HG03521 (cell line): ENCODE results near the gene SLC25A25.

Source experiments
- ATAC-seq: cut with Tn5 transposase; IDR thresholded peaks from one replicate; pipeline ENCODE4 v1.9.1; 2021; ENCODE audit warnings: mild to moderate bottlenecking, moderate library complexity; ENCODE audit not compliant: unreplicated experiment

The SLC25A25 gene

GRCh38 chr9:128072144-128073021 lies 4.4 kb downstream of the SLC25A25 start:
- no peak for ATAC-seq

DNA sequence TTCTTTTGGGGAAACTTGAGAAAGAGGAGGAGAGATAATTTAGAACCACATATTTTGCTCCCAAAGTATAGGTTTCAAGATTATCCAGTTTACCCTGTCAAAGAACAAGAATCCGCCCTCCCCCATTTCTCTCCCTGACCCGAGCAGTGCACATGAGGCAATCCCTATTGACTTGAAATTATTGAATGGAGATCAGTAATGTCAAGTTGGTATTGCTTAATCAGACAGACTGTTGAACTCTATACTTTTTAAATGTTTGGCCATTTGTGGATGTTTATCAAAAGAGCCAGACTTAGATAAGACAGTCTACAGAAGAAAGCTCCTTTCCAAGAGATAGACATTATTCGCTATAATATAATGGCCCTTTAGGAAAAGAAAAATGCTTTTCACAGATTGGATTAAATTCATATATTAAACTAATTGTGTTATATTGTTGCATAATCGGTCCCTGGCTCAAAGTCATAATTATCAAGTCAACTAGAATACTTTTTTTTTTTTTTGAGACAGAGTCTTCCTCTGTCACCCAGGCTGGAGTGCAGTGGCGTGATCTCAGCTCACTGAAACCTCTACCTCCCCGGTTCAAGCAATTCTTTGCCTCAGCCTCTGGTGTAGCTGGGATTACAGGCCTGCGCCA lies 5.3 kb downstream of the SLC25A25 start:
- no peak for ATAC-seq

- no peak for ATAC-seq
These were observed 9.9 kb downstream of the SLC25A25 start for GRCh38 chr9:128077847-128078503.

DNA sequence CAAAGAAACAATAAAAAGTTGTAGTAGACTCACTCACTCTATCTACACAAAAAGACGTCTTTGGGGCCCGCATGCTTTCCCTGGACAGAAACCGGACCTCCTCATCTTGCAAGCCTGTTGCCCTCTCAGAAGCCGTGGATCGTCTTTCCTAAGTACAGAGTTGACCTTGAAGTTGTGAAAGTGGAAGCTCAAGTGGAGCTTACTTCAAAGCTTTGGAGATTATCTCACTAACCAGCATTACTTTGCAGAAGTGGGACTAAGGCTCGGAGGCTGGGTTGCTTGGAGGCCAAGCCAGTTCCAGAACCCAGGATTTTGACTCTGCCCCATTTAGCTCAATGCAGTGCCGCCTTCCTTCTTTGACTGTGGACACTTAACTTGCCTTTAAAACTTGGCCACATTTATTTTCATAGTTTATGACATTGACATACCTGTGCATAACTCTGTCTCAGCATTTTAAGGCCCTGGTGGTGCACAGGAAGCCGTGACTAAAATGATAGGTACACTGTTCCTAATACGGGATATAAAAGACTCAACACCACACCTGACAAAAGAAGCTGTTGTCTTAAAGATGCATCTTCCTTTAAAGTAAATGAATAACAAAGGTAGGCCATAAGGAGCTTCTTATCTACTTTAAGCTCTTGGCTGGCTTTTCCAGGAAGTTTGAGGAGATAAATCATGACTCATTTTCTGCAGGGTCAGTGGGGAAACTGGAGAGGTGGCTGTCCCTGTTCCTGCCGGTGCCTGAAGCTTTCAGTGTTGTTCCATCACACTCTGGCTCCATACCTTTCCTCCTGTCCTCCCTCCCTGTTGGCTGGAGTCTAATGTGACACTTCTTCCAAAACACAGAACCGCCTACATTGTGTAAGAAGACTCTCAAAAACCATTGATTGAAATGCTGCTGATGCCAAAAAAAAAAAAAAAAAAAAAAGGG lies 10.7 kb downstream of the SLC25A25 start:
- no peak for ATAC-seq

GRCh38 chr9:128080206-128080605 lies 12.2 kb downstream of the SLC25A25 start:
- no peak for ATAC-seq

- ATAC-seq: no peak
These were observed 13.0 kb downstream of the SLC25A25 start for GRCh38 chr9:128081056-128081455.

GRCh38 chr9:128082151-128082550 lies 14.1 kb downstream of the SLC25A25 start:
- no peak for ATAC-seq

DNA sequence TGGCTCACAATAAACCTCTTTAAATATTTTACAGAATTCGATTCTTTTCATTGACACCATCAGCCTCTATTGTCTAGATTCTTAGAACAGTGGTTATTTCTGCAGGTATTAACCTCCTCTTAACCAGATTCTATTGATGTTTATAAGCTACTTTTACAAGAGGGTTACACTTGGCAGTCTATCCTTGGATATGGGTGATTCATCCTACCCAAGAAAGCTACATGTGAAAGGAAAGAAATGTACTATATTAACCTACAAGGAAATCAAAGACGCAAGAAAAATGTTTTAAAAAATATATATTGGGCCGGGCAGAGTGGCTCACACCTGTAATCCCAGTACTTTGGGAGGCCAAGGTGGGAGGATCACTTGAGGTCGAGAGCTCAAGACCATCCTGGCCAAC lies 16.7 kb downstream of the SLC25A25 start:
- no peak for ATAC-seq

- ATAC-seq: no peak
These were observed 17.9 kb downstream of the SLC25A25 start for GRCh38 chr9:128085943-128086342.

GRCh38 chr9:128087262-128087661 lies 19.2 kb downstream of the SLC25A25 start:
- no peak for ATAC-seq

GRCh38 chr9:128088253-128088945 lies 20.4 kb downstream of the SLC25A25 start:
- no peak for ATAC-seq

DNA sequence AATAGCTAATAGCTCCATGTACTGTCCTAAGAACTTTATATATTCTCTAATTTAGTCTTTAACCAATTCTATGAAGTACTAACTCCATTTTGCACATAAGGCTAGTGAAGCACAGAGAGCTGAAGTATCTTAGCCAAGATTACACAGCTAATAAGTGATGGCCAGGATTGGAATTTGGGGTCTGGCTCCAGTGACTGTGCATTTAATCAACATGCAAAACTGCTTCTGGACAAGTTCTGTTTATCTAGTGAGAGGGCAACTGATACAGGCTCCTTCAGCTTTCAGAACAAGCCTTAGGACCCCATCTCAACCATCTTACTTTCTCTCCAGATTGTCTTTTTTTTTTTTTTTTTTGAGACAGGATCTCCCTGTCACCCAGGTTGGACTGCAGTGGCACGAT lies 21.3 kb downstream of the SLC25A25 start:
- ATAC-seq: no peak

- ATAC-seq: no peak
These were observed 23.1 kb downstream of the SLC25A25 start for GRCh38 chr9:128091144-128091543.

DNA sequence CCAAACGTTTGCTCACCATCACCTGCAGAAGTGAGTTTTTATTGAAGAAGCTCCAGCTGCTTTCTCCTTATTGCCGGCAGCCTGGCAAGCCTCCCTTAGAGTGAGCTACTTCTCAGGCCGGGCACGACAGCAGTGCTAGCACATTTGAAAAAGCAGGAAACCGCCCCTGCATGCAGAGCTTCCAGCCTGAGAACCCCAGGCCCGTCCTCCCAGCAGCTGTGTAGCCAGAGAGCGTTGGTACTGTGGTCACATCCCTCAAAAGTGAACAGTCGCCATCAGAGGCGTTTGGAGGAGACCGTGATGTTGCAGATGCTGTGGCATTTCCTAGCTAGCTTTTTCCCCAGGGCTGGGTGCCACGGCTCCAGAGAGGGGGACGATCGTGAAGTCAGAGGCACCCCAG lies 23.5 kb downstream of the SLC25A25 start:
- ATAC-seq: no peak

- ATAC-seq: no peak
These were observed 24.4 kb downstream of the SLC25A25 start for GRCh38 chr9:128092199-128092977.

GRCh38 chr9:128093011-128093410 lies 25.0 kb downstream of the SLC25A25 start:
- no peak for ATAC-seq

- ATAC-seq: peak; percentile 86
These were observed 26.3 kb downstream of the SLC25A25 start for GRCh38 chr9:128094166-128094949.

DNA sequence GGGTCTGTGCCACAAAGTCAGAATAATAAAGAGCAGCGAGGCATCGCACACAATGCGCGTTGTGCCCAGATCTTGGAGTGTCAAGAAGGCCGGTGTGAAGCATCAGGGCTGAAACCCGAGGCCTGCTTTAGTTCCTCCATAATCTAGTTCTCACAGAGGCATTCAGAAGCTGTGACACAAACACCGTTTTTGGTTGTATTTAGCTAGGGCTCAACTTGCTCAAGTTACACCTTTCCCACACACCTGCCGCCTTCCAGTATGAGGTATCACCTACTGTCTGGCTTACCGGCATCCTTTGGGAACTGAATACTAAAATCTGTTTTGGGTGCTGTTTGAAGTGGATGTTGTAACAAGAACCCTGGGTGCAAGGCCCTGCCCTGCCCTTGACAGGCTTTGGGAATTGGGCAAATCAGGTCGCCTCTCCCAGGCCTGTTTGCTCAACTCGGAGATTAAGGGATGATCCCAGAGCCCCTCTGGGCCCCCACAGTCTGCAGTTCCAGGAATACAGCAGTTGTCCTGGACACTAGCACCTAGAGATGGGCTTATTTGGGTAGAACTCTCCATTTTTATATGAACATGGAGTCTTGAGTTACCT lies 27.0 kb downstream of the SLC25A25 start:
- ATAC-seq: no peak
